Ishikawa (cell line): Measurements from ENCODE around the gene RGS10.

Experiments used
- CEBPB ChIP-seq: IDR thresholded peaks from 2 replicates; pipeline ENCODE4 v1.6.1; 2012
- CREB1 ChIP-seq: IDR thresholded peaks from 2 replicates; pipeline ENCODE4 v1.6.1; 2012; ENCODE audit warnings: low read depth
- EGR1 ChIP-seq: IDR thresholded peaks from 2 replicates; pipeline ENCODE4 v1.6.1; 2012
- EP300 ChIP-seq: IDR thresholded peaks from 2 replicates; pipeline ENCODE4 v1.6.1; 2012; ENCODE audit warnings: borderline replicate concordance
- FOXM1 ChIP-seq: IDR thresholded peaks from 2 replicates; pipeline ENCODE4 v1.6.1; 2012; ENCODE audit warnings: low read depth, borderline replicate concordance
- NFIC ChIP-seq: IDR thresholded peaks from 2 replicates; pipeline ENCODE4 v1.6.1; 2012
- RAD21 ChIP-seq: IDR thresholded peaks from 2 replicates; pipeline ENCODE4 v1.6.1; 2012; ENCODE audit warnings: low read depth
- REST ChIP-seq: IDR thresholded peaks from 2 replicates; pipeline ENCODE4 v1.6.1; 2012; ENCODE audit warnings: low read depth, mild to moderate bottlenecking
- TAF1 ChIP-seq: IDR thresholded peaks from 2 replicates; pipeline ENCODE4 v1.6.1; 2012; ENCODE audit warnings: low read depth, mild to moderate bottlenecking
- TCF12 ChIP-seq: IDR thresholded peaks from 2 replicates; pipeline ENCODE4 v1.6.1; 2012; ENCODE audit warnings: low read depth
- TEAD4 ChIP-seq: IDR thresholded peaks from 2 replicates; pipeline ENCODE4 v1.6.1; 2012
- USF1 ChIP-seq: IDR thresholded peaks from 2 replicates; pipeline ENCODE4 v1.6.1; 2012
- YY1 ChIP-seq: IDR thresholded peaks from 2 replicates; pipeline ENCODE4 v1.6.1; 2012; ENCODE audit warnings: low read depth
- ZBTB7A ChIP-seq: IDR thresholded peaks from 2 replicates; pipeline ENCODE4 v1.6.1; 2012; ENCODE audit warnings: low read depth
- TF ChIP-seq, protein P1 (sequence below): IDR thresholded peaks from 2 replicates; pipeline ENCODE4 v1.6.1; 2012

The RGS10 gene

GRCh38 chr10:119545310-119545709 is 2.8 kb upstream of the RGS10 start:
- TF ChIP-seq YY1 (no peak), EP300 (no peak), FOXM1 (no peak), REST (no peak), TEAD4 (no peak), EGR1 (no peak), ZBTB7A (no peak), TAF1 (no peak), CEBPB (no peak), RAD21 (no peak), NFIC (no peak), USF1 (no peak), TCF12 (no peak), CREB1 (no peak)
- TF ChIP-seq, protein P1, sequence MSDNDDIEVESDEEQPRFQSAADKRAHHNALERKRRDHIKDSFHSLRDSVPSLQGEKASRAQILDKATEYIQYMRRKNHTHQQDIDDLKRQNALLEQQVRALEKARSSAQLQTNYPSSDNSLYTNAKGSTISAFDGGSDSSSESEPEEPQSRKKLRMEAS, result no peak

DNA sequence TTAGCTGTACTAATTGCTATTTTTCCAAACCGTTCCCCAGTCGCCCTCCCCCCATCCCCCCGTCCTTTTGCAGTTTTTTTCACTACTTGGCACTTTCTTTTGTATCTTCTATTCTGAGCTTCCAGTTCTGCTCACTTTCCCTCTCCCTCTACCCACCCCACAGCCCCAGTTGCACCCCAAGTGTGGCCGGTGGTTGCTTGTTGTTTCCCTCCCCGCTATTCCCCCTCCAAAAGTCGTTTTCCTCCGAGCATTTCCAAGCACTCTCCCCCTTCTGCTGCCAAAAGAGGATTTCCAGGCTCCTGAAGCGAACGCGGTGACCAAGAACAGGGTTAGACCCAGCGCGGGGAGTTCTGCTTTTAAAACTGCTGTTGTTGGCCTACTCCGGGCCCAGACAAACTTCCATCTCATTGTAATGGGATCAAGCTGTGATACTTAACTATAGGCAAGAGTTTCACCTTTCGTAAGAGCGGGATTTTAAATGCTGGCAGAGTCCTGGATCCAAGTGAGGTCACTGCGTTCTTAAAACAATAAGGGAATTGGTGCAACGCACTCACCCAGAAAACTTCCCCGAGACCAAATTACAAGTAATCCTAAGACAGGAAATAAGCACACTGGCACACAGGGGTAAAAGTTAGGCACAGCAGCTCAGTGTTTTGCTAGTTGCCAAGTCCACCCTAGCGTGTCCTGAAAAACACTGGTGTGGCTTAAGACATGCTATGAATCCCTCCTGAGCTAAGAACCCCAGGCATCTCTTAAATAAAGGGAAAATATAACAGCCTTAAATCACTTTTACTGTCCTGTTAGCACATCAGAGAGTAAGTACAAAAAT is 1.5 kb upstream of the RGS10 start:
- TF ChIP-seq EGR1 (0 out of 2 replicates have a peak, but pooled peaks have one; percentile 6), FOXM1 (peak; percentile 96), USF1 (peak; percentile 33), NFIC (peak; percentile 99), CEBPB (peak; percentile 94), TAF1 (peak; percentile 54), EP300 (peak; percentile 98), TEAD4 (peak; percentile 95), REST (no peak), YY1 (0 out of 2 replicates have a peak, but pooled peaks have one; percentile 42), CREB1 (peak; percentile 64), ZBTB7A (peak; percentile 6; the same call in 1 of the 2 replicates), RAD21 (peak; percentile 31; the same call in 1 of the 2 replicates), TCF12 (peak; percentile 99)
- TF ChIP-seq, protein P1, result peak; percentile 78

- TF ChIP-seq TCF12 (peak; percentile 51; the same call in 1 of the 2 replicates), CREB1 (no peak), CEBPB (no peak), EP300 (no peak), NFIC (peak; percentile 45; the same call in 1 of the 2 replicates), ZBTB7A (peak; percentile 80), FOXM1 (no peak), EGR1 (no peak; the same call in 1 of the 2 replicates), REST (no peak), RAD21 (no peak), USF1 (peak; percentile 63), TAF1 (no peak), YY1 (no peak), TEAD4 (no peak)
- TF ChIP-seq, protein P1, result peak; percentile 41; the same call in 1 of the 2 replicates
These were observed 682 bp upstream of the RGS10 start for GRCh38 chr10:119542988-119543813.
